Transverse colon (tissue), 4 donors: ENCODE measurements around the gene DLG5. TPM values are rescaled to one million over a fixed set of nuclear protein-coding genes. Genes with fewer than 3 reads are reported as not detected.
A peak's percentile ranks its signal among the peaks of the same experiment; 100 is the strongest.

Experiments
- DNase-seq: peaks from one replicate; pipeline ENCODE4 v3.0.0-alpha.2; 2019
- H3K27ac ChIP-seq, 4 donors: fragments of 200-600 bp; sonication (generic); 2 replicates each; pipeline ENCODE4 v1.5.1; 2016 to 2018; ENCODE audit warnings: inconsistent platforms in 4 of 4
- H3K27me3 ChIP-seq: fragments of 200-600 bp; sonication (generic); 2 replicates; pipeline ENCODE4 v1.5.1; 2017; ENCODE audit warnings: inconsistent platforms
- H3K36me3 ChIP-seq, 4 donors: fragments of 200-600 bp; sonication (generic); 2 replicates each; pipeline ENCODE4 v1.5.1; 2017 to 2019; ENCODE audit warnings: inconsistent platforms in 4 of 4
- H3K4me1 ChIP-seq, 4 donors: fragments of 200-600 bp; sonication (generic); 2 replicates each; pipeline ENCODE4 v1.5.1; 2017 to 2020; ENCODE audit warnings: inconsistent platforms in 4 of 4
- H3K4me3 ChIP-seq, 4 donors: fragments of 200-600 bp; sonication (generic); 1 replicate in 1 of 4; 2 replicates in 3 of 4; pipeline versions ENCODE4 v1.5.1 to v1.6.1; 2017 to 2019; ENCODE audit warnings: inconsistent platforms in 4 of 4
- H3K9me3 ChIP-seq, 2 donors: fragments of 200-600 bp; sonication (generic); 2 replicates each; pipeline ENCODE4 v1.5.1; 2017 to 2019; ENCODE audit warnings: inconsistent platforms in 2 of 2
- CTCF ChIP-seq, 5 experiments: fragments of 200-600 bp in 3 of 5; fragments of 450-650 bp in 2 of 5; sonication (generic) in 3 of 5; IDR thresholded peaks; 1 replicate in 2 of 5; 2 replicates in 3 of 5; pipeline ENCODE4 v1.5.1; 2016 to 2017; ENCODE audit warnings: antibody characterized with exemption in 5 of 5, inconsistent platforms in 3 of 5, mild to moderate bottlenecking in 2 of 5, moderate library complexity in 1 of 5
- EP300 ChIP-seq: sonication (generic); formaldehyde crosslinking; IDR thresholded peaks from one replicate; pipeline ENCODE4 v1.6.1; 2017; ENCODE audit warnings: antibody characterized with exemption, low read depth
- POLR2A ChIP-seq: fragments of 450-650 bp; IDR thresholded peaks from one replicate; pipeline ENCODE4 v1.6.1; 2016; ENCODE audit warnings: antibody characterized with exemption, mild to moderate bottlenecking, moderate library complexity
- POLR2AphosphoS5 ChIP-seq, 3 donors: sonication (generic); formaldehyde crosslinking; IDR thresholded peaks; one replicate each; pipeline ENCODE4 v1.6.1; 2016; ENCODE audit warnings: antibody characterized with exemption in 3 of 3
- WGBS, 2 donors: methylation state at CpG; one replicate each; pipeline ENCODE4 v1.1.5; 2018; ENCODE audit warnings: low coverage in 1 of 2; 5-methylcytosine and 5-hydroxymethylcytosine counted together
- in situ Hi-C, 4 donors: fragments of 200-750 bp; cut with MboI; loops; one replicate each; pipeline versions ENCODE4 v1.15.0 to v1.15.1; 2017; ENCODE audit warnings: low sequenced_read_pairs in 3 of 4, low pct_ligation_motif_present in 1 of 4, low pct_unique_long_range_greater_than_20kb in 1 of 4
- intact Hi-C: fragments of 100-400 bp; cut with DNase I; formaldehyde crosslinking; loops from one replicate; pipeline ENCODE4 v1.15.1; 2023; ENCODE audit warnings: low total_unique reads
- total RNA-seq, 4 donors: library from RNA; depleted of rRNA; stranded (reverse); fragments of >200 nt; gene quantifications; one replicate each; pipeline ENCODE4 v1.1.0, GENCODE V29; 2016

Gene DLG5
- total RNA-seq, 4 donors from 2014 or later = 31.4 to 90.1 (median 44.6) TPM

DNA sequence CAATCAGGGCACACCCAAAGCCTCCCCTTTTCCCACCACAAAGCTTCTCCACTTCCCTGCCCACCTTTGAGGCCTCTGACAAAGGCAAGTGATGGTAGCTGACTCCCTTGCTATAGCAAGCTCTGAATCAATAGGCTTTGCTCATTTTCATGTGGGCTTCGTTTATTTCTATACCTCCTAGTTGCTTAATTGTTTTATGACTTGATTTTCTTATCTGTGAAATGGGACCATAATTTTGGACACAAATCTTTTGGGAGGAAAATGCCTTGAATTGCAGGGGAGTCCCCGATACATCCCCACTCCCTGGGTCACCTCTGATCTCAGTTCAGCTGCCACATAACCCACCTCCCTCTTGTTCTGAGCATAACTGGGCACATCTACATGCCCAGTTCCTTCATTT is 13.7 kb upstream of the DLG5 start:
- peaks cover 0 to 17% (median 11%) of the 10 kb centered on the region in 4 donors for H3K4me1 ChIP-seq
- 76 to 78% methylated on average over 2 of the region's 2 CpGs for WGBS, 2 donors
- H3K9me3 ChIP-seq = no peaks in the 10 kb centered on the region
- no peak for TF ChIP-seq POLR2A
- TF ChIP-seq POLR2AphosphoS5 (IDR thresholded peaks at IDR 0.05) = no peak
- TF ChIP-seq CTCF (IDR thresholded peaks at IDR 0.05) = no peak
- TF ChIP-seq EP300 = no peak
- intact Hi-C loops (no loop called here), in situ Hi-C loops (no loop called here)
- DNase-seq = no peak
- H3K27me3 ChIP-seq = no peaks in the 10 kb centered on the region
- no peak overlapping the region for H3K4me3 ChIP-seq
- H3K27ac ChIP-seq = peak overlapping the region in 3 of 4 donors; percentile 22 to 41 (median 36)
- H3K36me3 ChIP-seq = no peaks in the 10 kb centered on the region

DNA sequence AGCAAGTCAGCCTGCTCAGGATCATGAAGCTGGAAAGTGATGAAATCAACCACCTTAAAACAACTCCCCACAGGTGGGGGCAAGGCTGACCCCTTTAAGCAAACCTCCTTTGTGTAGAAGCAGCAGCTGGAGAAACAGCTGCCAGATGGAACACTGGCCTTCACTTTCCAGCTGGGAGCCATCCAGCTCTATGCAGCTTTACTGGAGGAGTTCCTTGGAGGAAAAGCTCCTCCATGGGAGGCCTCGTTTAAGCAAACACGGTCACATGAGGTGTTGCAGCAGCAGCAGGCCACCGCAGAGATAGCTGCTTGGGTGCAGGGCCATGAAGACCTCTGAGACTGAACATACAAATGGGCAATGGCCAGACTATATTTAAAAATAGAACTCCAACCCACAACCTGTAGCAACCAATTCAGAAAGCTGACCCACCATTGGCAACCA is 13.0 kb upstream of the DLG5 start:
- 50% methylated on average over 3 of the region's 3 CpGs; no CpG with 5 or more reads in 1 of the 2 donors for WGBS, 2 donors
- H3K27me3 ChIP-seq = no peaks in the 10 kb centered on the region
- no peaks in the 10 kb centered on the region for H3K36me3 ChIP-seq
- peak overlapping the region in 3 of 4 donors; percentile 22 to 41 (median 36) for H3K27ac ChIP-seq
- no peak overlapping the region for H3K4me3 ChIP-seq
- in situ Hi-C loops (no loop called here), intact Hi-C loops (no loop called here)
- H3K9me3 ChIP-seq = no peaks in the 10 kb centered on the region
- peak; percentile 46 for DNase-seq
- TF ChIP-seq POLR2A (no peak), POLR2AphosphoS5 (IDR thresholded peaks at IDR 0.05) (peak in 2 of 3 donors; percentile 54 to 63), CTCF (IDR thresholded peaks at IDR 0.05) (no peak), EP300 (no peak)
- H3K4me1 ChIP-seq = peaks cover 0 to 17% (median 11%) of the 10 kb centered on the region in 4 donors

DNA sequence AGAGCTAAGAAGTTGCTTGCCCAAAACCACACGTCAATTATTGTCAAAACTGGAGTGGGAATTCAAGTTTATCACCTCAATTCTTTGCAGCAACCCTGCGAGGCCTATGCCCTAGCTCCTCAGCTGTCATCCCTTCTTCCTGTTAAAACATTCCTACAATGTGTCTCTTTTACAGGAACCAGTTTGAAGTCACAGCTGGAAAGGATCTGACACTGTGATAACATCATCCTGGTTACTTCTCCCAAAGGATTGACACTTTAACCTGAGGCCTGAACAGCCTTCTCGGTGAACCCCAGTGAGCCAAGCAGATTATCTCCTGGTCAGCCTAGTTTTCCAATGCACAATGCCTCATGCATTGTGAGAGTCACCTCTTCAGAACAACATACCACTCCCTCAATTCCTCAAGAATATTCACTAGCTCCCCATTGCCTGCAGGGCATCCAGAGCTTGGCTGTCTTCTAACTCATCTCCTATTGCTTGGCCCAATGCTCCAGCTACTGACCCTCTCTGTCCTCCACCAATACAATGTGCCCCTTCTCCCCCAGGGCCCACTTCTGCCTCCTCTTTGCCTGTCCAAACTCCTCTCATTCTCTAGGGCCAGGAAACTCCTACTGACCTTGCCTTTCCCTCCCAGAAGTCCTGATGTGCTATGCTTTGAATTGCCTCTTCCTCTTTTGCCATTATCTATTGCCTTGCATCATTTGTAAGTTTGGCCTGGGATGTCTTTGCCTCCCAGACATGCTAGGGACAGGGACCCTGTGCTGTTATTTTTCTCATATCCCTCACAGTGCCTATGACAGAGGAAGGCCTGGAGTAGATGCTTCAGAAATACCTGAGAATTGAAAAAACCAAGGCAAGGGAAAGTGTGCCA is 10.4 kb upstream of the DLG5 start:
- in situ Hi-C loops = no loop called here
- WGBS, 2 donors = 84 to 85% methylated on average over 3 of the region's 3 CpGs
- DNase-seq = no peak
- Histone ChIP-seq H3K36me3 (no peaks in the 10 kb centered on the region), H3K4me3 (no peak overlapping the region), H3K27ac (no peak overlapping the region), H3K4me1 (peaks cover 0 to 17% (median 5%) of the 10 kb centered on the region in 4 donors), H3K27me3 (no peaks in the 10 kb centered on the region), H3K9me3 (no peaks in the 10 kb centered on the region)
- intact Hi-C loops = no loop called here
- TF ChIP-seq POLR2A (no peak), POLR2AphosphoS5 (IDR thresholded peaks at IDR 0.05) (no peak), EP300 (no peak), CTCF (IDR thresholded peaks at IDR 0.05) (no peak)

DNA sequence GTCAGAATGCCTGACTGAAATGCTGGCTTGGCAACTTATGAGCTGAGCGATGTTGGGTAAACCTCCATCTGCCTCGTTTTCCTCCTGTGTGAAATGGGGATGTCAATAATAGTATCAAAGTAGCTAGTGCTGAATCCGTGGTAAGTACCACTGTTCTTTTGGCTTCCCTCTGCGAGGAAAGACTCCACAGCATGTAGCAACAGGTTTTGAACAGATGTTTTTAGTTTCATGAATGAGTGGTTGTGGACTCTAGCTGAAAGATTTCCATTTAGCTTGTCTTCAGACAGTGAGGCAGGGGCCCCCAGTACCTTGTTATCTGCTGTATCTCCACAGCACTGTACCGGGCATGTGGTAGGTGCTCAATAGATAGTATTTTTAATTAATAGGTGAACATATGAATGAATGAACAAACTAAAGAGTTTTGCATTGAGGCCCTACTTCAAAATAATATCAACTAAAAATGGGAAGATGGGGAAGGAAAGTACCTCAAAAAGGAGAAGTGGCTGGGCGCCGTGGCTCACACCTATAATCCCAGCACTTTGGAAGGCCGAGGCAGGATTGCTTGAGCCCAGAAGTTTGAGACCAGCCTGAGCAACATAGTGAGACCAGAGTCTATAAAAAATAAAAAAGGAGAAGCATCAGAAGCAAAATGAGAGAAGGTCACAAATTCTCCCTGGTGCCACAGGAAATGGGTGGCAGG is 5.6 kb upstream of the DLG5 start:
- TF ChIP-seq EP300 = no peak
- TF ChIP-seq POLR2AphosphoS5 (IDR thresholded peaks at IDR 0.05) = no peak
- TF ChIP-seq CTCF (IDR thresholded peaks at IDR 0.05) = no peak
- TF ChIP-seq POLR2A = no peak
- in situ Hi-C loops (no loop called here), intact Hi-C loops (no loop called here)
- H3K4me1 ChIP-seq = peaks cover 0 to 4% (median 4%) of the 10 kb centered on the region in 4 donors
- no peaks in the 10 kb centered on the region for H3K9me3 ChIP-seq
- DNase-seq = no peak
- no peak overlapping the region for H3K4me3 ChIP-seq
- no peaks in the 10 kb centered on the region for H3K36me3 ChIP-seq
- H3K27me3 ChIP-seq = peaks cover 5% of the 10 kb centered on the region
- WGBS, 2 donors = 74 to 81% methylated on average over 3 to 8 of the region's 8 CpGs
- no peak overlapping the region for H3K27ac ChIP-seq
